ENCODE results near the gene SYNJ2.

DNA sequence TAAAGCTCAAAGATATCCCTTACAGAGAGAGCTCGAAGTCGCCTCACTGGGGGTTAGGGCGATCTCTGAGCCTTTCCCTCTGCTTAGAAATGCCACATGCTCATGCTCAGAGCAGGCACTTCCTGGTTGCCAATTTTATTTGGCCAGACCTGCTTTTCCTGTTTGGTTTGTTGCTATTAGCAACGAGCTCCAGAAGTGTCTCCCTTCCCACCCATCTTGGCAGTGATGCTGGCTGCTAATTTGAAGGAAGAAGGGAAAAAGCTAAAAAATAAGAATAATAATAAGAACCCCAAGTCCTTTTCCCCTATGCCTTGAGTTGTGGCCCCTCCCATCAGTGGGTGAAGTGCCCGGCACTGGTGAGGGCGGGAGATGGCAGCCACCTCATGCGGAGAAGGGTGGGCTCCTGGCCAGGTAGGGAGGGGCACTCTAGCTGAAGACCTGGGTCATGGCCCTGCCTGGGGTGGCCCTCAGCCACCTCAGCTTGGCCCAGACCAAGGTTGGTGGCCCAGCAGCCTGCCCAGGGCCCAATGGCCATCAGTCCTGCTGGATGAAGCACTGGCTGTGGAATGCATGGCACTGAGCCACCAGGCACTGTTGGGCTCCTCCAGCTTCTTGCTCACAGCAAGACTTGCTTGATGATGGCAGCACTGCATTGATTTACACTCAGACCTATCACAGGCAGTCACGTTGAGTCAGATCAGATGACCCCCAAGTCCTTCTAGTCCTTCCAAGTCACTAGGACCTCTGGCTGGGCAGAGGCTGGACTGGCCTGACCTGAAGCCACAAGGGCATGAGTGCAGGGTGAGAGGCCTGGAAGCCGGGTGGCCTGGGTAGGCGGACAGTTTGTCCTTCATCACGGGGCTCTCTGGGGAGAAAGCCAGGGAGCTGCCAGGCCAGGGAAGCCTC lies 79.0 kb downstream of the SYNJ2 start:
- TF ChIP-seq, protein P1, sequence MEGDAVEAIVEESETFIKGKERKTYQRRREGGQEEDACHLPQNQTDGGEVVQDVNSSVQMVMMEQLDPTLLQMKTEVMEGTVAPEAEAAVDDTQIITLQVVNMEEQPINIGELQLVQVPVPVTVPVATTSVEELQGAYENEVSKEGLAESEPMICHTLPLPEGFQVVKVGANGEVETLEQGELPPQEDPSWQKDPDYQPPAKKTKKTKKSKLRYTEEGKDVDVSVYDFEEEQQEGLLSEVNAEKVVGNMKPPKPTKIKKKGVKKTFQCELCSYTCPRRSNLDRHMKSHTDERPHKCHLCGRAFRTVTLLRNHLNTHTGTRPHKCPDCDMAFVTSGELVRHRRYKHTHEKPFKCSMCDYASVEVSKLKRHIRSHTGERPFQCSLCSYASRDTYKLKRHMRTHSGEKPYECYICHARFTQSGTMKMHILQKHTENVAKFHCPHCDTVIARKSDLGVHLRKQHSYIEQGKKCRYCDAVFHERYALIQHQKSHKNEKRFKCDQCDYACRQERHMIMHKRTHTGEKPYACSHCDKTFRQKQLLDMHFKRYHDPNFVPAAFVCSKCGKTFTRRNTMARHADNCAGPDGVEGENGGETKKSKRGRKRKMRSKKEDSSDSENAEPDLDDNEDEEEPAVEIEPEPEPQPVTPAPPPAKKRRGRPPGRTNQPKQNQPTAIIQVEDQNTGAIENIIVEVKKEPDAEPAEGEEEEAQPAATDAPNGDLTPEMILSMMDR (IDR thresholded peaks at IDR 0.05): no peak
- peak in 1 of 4 donors; percentile 24 for TF ChIP-seq POLR2A (IDR thresholded peaks at IDR 0.05)
